ENCODE results near the gene PKN1. TPM values are rescaled to one million over a fixed set of nuclear protein-coding genes. Genes with fewer than 3 reads are reported as not detected.

The PKN1 gene
- total and polyA plus RNA-seq, 2 of the 13 experiments (the other 11 are each of a cell fraction or from before 2014, with no cell fraction given): 45.7 to 54.5 TPM

- TF ChIP-seq AKNA (CRISPR knock-in tag; IDR thresholded peaks at IDR 0.05; ENCODE audit: borderline replicate concordance) (no peak), SNAPC5 (CRISPR knock-in tag; IDR thresholded peaks at IDR 0.05; ENCODE audit: borderline replicate concordance) (no peak), SRY (CRISPR knock-in tag; IDR thresholded peaks at IDR 0.05) (no peak), ZBTB33 (CRISPR knock-in tag; IDR thresholded peaks at IDR 0.05) (peak; percentile 89), USF2 (IDR thresholded peaks at IDR 0.05; ENCODE audit: low read depth, low read length) (0 out of 2 replicates have a peak, but pooled peaks have one; percentile 23), USF2 (CRISPR knock-in tag; IDR thresholded peaks at IDR 0.05; ENCODE audit: borderline replicate concordance) (no peak), ZNF616 (CRISPR knock-in tag; IDR thresholded peaks at IDR 0.05; ENCODE audit: low read depth) (no peak), ZNF17 (CRISPR knock-in tag; IDR thresholded peaks at IDR 0.05) (no peak), REL (CRISPR knock-in tag; conservative IDR thresholded peaks at IDR 0.05) (no peak), KMT2A (CRISPR knock-in tag; IDR thresholded peaks at IDR 0.05) (no peak), KDM2A (CRISPR knock-in tag; IDR thresholded peaks at IDR 0.05; ENCODE audit: borderline replicate concordance, low read depth) (peak; percentile 52; the same call in 1 of the 2 replicates), ZFP41 (CRISPR knock-in tag; IDR thresholded peaks at IDR 0.05; ENCODE audit: borderline replicate concordance) (no peak), SUZ12 (IDR thresholded peaks at IDR 0.05; ENCODE audit: low read depth, low read length) (no peak), ZNF713 (CRISPR knock-in tag; IDR thresholded peaks at IDR 0.05) (0 out of 2 replicates have a peak, but pooled peaks have one; percentile 18), SRF (IDR thresholded peaks at IDR 0.05; ENCODE audit: low read depth, low read length) (no peak), RXRB (CRISPR knock-in tag; IDR thresholded peaks at IDR 0.05; ENCODE audit: borderline replicate concordance) (0 out of 2 replicates have a peak, but pooled peaks have one; percentile 12), ATRX (CRISPR knock-in tag; IDR thresholded peaks at IDR 0.05; ENCODE audit: borderline replicate concordance) (no peak), ZFP90 (CRISPR knock-in tag; IDR thresholded peaks at IDR 0.05; ENCODE audit: borderline replicate concordance) (no peak), ZSCAN12 (CRISPR knock-in tag; IDR thresholded peaks at IDR 0.05) (no peak), ZNF333 (CRISPR knock-in tag; IDR thresholded peaks at IDR 0.05; ENCODE audit: borderline replicate concordance) (no peak), ZFP62 (CRISPR knock-in tag; IDR thresholded peaks at IDR 0.05) (no peak)
Observed at GRCh38 chr19:14432791-14433553, at the start of gene PKN1 (continued).

Measured in HepG2 (cell line).